GM19467 (cell line): ENCODE data around the gene SH2D3A.

Experiments
- ATAC-seq: cut with Tn5 transposase; IDR thresholded peaks from one replicate; pipeline ENCODE4 v1.9.1; 2021; ENCODE audit warnings: mild to moderate bottlenecking, moderate library complexity; ENCODE audit not compliant: unreplicated experiment

SH2D3A gene

DNA sequence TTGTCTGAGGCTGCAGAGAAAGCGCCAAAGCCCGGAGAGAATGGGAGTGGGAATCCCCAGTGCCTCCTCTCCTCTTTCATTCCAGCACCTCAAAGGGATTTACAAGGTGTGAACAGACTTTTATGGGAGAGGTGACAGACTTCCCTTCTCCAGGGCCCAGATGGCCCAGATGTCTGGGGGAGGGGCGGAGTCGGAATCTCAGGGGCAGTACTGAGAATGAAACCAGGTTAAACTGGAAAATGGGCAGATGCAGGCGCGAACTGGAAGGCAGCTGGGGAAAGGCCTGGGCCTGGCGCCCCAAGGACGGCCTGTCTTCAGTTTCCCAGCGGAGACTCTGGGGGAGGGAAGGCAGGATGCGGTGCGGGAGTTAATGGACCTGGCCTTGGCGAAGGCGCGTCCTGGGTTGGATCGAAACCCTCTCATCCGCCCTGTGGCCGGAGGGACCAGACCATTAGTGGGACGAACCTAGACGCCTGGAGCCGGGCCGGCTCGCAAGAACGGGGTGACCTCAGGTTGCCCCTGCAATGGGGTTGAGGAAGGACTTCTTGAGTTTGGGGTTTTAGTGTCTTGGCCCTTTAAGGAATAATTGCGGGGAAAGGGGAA, 28.3 kb downstream of the SH2D3A start:
- ATAC-seq, result no peak

DNA sequence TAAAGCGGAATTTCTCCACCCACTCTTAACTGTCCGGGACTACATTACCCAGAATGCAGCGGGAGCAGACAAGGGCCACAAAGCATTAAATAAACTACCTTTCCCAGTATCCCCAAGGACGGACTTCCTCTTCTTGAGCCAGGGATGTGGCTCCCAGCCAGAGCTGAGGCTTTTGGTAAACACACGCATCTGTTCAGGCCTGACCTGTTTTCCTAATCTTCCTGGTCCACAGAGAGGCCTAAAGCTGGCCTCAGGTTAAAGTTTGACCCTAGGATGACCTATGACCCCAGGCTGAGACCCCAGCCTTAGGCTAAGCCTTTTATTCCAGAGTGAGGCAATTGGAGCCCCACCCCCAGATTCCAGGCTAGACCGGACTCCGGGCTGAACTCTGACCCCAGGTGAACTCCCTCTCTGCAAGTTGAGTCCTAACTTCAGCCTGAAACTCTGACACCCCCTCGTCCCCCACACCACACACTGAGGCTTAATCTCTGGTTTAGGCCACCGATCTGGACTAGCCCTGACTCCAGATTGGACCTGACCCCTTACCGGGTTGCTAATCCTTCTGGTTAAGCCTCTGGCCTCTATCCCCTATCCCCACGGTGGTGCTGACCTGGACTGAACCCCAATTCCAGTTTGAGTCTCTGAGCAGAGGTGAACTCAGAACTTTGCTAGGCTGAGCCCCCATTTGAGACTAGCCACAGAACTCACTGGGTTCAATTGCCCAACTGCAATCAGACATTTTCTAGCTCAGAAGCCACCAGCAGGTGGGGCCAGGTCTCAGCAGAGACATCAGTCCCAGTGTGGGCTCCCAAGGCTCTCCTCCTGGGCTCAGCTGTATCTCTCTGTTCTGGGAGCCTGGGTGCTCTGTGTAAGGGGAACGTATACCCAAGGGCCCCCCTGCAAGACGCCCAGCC, 29.1 kb downstream of the SH2D3A start:
- ATAC-seq, result no peak

DNA sequence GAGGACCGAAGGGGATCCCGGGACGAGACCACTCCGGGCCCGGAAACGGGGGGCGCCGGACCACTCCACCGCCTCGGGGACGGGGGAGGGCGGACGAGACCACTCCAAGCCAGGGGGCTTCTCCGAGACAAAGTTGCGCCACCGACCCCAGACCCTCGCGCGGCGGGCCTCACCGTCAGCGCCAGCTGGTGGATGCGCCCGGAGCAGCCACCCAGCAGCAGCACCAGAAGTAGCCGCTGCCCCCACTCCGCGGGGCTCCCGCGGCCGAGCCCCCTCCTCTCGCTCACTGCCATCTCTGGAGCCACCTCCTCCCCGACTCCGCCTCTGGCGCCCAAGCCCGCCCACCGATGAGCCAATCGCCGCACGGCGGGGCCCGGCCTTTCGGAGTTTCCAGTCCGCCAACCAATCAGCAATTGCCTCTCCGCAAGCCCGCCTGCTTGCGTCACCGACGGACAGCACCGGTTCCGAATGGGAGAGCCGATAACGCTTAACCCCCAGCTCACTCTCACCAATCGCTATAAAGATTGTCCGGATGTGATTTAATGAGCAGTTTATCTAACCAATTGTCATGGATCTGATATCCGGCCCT, 29.9 kb downstream of the SH2D3A start, which contains the start of gene GPR108:
Gene GPR108, minus strand, starts transcription at position 297 of the 589 bp plus-strand sequence. Its CDS starts 4 bp downstream, at position 293.
- peak; percentile 59 for ATAC-seq

DNA sequence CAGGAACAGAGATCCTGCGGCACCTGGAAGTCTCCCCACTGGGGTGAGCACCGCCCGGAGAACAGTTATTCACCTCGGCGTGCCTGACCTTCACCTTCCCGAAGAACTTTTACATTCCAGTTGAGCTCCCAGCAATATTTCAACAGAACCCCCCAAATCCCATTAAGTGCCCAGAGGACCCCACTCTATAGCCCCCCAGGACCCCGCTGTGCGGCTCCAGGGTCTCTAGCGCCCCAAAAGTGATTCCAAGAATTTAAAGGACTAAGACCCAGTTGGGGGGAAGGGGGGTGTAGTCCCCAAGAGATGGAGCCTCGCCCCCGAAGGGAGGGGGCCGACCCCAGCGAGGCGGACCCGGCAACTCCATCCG, 30.3 kb downstream of the SH2D3A start:
- no peak for ATAC-seq

DNA sequence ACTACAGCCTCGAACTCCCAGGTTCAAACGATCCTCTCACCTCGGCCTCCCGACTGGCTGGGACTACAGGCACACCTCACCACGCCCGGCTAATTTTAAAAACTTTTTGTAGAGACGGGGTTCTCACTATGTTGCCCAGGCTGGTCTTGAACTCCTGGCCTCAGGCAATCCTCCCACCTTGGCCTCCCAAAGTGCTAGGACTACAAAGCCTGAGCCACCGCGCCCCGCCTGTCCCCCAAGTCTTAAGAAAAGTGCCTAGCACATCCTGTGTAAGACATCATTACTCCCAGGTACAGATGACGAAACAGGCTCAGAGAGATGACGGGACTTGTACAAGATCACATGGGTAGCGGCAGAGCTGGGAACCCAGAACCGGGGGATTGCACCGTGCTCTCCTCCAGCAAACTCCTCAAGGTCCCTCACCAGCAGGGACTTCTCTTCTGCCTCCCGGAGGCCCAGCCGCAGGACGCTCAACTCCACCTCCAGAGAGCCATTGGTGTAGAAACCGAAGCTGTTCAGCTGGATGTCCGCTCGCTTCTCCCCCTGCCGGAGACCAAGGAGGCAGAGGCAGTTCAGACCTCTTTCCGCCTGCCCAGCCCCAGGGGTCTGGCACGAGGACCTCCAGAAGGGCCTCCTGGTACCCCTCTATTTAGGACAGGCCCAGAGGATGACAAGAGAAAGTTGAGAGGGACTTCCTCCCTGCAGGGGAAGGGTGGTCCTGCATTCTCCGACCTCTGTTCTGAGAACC, 30.9 kb downstream of the SH2D3A start:
- ATAC-seq, result no peak

DNA sequence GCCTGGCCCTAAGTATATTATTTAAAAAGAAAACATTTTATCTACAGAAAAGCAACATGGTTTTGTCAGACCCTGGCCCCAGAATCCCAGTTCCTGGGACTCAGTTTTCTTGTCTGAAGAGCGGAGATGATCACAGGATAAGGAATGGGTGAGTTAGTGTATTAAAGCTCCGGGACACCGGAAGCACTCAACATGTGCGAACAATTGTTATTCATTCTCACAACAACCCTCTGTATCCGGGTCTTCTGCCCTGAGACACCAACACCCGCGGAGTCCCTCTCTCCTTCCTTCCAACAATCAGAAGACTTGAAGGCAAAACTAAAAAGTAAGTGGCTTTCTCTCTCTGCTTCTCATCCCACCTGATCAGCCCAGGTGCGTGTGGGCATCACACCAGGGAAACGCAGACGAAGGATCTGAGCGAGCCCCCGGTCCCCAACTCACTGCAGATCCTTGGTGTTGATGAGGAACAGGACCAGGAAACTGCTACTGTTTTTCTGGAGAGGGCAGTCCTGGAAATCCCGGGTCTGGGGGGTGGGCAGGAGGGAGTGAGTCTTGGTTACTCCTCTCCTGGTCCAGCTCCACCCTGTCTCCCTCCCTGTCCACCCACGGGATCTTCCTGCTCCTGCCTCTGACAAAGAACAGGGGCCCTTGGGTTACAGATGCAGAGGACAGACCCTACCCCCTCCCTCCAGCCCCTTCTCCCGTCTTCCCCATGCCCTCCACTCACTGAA, 31.9 kb downstream of the SH2D3A start:
- ATAC-seq, result no peak

DNA sequence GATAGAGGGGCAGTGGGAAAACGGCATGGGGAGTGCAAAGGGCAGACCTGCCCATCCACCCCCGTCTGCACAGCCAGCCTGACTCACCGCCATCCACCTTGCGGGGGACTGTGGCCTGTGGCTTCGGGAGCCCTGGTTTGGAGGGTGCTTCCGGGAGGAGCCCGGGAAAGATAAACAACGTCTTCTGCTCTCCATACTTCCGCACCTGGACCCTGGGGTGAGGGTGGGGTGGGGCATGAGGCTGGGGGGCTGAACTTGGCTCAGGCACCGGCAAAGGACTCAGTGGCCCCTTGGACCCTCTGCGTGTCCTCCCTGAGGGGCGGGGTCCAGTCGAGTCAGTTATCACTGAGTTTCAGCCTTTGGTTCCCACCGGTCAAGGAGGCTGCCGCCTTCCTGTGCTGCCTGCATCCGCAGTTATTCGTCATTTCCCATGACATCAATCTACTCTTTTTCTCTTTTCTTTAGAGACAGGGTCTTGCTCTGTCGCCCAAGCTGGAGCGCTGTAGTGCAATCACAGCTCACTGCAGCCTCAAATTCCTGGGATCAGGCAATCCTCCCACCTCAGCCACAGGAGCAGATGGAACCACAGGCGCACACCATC, 33.0 kb downstream of the SH2D3A start:
- no peak for ATAC-seq

DNA sequence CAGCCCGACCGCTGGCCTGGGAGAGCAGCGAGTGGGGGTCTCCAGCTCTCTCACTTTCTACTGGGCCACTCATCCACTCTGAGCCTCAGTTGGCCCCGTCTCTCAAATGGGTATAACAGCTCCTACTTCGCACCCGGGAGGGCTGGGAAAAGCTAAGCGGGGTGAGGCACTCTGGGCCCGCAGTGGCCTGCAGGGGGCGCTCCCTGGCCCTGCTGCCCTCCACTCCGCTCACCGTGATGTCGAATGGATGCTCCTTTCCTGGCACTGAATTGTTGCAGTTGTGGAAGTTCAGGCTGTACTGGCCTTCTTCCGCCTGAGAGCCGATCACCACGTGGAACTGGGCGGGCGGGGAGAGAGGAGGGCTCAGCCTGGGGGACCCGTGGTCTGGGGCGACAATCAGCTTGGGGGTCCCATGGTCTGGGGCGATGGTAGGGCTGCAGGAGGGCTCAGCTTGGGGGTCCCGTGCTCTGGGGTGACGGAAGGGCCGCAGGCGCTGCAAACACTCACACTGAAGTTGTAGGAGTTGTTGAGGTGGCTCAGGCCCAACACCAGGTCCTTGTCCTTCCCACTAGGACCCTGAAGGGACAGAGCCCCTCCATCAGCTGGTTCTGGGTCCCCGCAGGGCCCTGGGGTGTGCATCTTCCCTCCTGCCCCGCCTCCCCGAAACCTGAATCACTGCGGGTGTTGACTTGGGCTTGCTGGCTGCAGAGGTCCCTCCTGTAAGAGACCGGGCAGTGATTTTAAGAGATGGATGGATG, 33.7 kb downstream of the SH2D3A start:
- no peak for ATAC-seq

DNA sequence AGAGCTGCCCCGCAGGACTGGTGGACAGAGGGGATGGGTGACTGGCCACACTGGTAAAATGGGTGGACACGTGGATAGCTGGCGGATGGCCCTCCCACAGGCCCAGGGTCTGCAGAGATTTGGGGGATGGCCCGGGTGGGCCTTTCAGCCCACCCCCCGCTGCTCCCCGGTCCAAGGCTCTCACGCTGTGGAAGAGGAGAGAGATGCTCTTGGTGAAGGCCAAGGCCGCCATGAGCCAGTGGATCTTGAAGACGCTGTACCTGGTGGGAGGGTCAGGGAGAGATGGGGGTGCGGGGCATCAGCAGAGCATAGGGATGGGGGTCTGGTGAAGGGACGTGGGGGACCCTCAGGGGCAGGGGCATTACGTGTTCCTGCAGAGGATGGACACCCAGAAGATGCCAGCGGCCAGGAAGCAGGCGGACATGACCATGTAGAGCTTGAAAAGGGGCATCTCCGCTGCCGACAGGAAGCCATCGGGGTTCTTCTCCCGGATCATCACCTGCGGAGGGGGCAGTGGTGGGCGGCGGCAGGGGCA, 34.4 kb downstream of the SH2D3A start:
- ATAC-seq, result no peak

DNA sequence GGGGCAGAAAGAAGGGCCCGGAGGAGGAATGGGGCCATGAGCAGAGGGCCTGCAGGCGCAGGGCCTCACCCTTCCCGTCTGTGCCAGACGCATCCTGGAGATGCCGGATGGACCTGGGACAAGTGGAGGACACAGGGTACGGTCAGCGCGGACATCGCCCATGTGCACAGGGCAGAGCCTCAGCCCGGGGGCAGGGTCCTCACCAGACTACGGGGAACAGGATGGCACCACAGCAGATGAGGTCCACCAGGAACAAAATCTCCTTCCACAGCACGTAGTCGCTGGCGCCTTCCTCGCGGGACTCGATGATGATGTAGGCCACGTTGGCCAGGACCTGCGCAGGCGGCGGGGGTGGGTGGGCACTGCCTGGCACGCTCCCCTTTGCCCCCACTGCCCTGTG, 35.4 kb downstream of the SH2D3A start:
- no peak for ATAC-seq

DNA sequence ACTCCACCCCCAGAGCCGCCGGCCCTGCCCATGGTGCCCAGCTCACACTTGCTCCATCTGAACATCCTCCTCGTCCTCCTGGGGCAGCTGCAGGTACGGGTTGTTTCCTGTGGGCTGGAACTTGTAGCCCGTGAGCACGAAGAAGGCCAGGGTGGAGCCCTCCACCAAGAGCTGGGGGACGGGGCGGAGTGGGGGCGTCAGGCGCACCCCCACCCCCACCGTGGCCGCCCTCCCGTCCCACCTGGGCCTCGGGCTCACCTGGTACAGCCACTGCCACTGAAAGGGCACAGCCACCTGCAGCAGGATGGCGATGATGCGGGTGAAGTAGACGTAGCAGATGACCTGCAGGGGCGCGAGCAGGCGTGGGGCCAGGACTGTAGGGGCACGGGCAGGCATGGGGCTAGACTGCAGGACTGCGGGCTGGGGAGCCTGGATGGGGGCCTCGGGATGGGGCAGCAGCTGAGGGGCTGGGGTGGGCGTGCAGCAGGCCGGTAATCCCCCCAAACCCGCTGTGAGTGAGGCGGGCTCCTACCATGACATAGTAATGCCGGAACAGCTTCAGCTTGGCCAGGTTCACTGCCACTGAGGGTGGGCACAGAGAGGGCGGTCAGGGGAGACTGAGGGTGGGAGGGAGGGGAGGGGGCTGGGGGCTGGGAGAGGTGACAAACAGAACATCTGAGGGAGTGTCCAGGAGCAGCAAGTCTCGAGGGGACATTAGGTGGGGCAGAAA, 36.1 kb downstream of the SH2D3A start:
- ATAC-seq, result no peak

DNA sequence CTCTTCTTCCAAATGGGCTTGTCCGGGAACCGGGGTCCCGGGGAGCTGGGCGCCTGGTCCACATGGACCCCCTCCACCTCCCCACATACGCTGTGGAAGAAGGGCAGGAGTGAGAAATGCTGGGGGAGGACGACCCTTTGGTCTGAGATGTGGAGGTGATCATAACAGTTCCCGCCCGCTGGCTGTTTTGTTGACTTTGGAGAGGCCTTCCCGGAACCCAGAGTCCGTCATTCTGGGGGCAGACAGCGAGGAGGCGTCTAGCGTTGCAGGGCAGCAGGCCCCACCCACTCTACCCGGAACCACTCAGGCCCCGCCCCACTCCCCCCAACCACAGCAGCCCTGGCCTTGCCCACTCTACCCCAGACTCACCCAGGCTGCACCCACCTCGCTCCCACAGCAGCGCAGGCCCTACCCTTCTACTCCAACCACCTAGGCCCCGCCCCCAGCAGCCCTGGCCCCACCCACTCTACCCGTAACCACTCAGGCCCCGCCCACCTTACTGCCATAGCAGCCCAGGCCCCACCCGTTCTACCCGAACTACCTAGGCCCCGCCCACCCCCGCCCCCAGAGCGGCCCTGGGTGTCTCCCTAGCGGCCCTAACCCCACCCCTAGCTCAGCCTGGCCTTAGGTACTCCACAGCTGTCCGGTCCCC, 37.0 kb downstream of the SH2D3A start:
- ATAC-seq, result no peak

DNA sequence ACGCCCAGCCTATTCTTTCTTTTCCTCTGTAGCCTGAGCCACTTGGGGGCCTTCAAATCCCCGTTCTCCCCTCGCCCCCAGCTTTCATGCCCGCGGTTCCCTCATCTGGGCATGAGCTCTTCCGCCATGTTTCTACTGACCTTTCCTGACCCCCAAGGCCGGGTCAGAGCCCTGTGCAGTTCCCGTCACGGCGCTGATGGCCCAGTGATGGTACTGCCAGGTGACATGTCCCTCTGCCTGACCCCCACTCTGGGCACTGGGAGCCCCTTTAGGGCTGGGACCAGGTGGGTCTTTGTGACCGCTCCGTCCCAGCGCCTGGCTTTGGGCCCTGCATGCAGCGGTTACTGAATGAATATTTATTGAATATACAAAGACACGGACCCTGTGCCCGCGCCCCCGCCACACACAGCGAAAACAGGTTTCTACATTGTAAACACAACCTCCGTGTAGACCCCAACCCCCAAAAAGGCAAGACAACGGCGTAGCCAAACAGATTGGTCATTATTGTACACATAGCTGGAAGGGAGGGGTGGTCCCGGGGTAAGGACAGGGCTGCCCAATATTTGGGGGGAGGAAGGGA, 37.6 kb downstream of the SH2D3A start:
- ATAC-seq, result no peak

DNA sequence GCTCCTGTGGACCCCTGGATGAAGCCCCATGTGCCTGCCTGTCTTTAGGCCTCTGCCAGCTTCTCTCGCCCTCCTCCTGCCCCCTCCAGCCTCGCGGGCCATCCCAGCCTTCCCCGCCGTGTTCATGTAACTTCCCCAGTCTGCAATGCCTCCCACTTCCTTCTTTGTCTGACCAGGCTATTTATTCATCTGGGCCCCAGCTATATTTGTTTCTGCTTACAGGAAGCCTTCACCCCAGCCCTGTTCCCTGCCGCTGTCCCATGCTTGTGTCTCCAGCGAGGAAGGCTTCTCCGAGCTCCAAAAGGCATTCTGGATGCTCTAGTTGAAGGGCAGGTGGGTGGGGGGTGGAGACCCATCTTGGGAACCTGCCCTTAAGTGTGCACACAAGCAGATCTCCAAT, 38.9 kb downstream of the SH2D3A start:
- ATAC-seq, result no peak

DNA sequence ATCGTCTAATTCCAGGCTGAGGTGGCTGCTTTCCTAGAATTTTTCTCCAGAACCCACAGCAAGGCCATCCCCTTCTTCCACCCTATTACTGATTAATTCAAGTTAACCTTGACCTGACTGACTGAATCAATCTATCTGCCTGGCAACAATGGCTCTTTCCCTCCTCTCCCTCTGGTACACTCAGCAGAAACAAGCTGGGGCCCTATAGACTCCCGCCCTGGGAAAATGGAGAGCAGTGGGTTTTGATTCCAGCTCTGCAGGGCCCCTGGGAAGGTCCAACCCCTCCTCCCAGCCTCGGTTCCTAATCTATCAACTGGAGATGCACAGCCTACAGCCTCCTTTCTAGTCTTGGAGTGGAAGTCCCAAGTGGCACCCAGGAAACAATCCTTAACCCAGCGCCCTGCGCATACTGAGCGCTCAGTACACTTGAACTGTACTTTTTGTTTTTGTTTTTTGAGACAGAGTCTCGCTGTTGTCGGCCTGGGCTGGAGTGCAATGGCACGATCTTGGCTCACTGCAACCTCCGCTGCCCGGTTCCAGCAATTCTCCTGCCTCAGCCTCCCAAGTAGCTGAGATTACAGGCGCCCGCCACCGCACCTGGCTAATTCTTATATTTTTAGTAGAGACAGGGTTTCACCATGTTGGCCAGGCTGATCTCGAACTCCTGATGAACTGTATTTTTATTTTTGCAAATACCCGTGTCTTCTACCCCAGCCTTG, 41.6 kb downstream of the SH2D3A start:
- ATAC-seq, result no peak

DNA sequence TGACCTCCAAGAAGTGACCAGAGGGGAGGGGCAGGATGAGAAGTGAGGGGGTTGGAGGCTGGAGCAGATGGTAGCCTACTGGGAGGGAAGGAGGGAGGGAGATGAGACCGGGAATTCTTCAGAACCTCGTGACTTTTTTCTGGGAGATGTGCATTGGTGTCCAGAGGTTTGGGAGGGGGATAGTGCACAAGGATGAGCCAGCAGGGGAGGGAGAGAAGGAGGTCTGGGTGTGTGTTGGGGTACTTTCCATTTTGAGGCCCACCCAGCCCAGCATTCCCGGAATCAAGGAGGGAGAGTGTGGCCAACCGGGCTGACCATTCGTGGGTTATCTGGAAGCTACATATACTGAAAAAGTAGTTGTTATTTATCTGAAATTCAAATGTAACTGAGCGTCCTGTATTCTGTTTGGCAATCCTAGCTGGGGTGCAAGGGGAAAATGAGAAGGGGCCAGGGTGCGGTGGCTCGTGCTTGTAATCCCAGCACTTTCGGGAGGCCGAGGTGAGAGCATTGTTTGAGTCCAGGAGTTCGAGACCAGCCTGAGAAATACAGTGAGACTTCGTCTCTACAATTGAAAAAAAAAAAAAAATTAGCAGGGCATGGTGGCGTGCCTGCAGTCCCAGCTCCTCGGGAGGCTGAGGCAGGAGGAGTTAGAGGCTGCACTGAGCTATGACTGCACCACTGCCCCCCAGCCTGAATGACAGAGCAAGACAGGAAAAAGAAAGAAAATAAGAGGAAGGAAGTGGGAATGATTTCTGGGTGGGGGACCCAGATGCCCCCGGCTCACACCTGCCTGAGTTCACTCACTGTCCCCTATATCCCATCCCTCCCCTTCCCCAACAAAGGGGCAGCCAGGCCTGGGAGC, 42.4 kb downstream of the SH2D3A start:
- no peak for ATAC-seq
